ENCODE measurements around the gene TIMM13.

The TIMM13 gene

DNA sequence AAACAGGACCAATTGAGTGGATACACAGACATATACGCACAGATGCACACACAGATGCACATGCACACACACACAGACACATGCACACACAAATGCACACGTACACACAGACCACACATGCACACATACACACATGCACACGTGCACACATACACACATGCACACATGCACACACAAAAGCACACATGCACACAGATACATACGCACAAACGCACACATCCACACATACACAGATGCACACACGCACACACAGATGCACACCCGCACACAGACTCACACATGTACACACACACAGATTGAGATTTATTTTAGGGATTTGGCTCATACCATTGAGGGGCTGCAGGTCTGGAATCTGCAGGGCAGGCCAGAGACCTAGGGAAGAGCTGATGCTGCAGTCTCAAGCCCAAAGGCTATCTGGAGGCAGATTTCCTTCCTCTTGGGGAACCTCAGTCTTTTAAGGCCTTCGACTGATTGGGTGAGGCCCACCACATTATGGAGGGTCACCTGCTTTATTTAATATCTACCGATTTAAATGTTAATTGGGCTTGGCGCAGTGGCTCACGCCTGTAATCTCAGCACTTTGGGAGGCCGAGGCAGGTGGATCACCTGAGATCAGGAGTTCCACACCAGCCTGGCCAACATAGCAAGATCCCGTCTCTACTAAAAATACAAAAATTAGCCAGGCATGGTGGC lies 44.7 kb downstream of the TIMM13 start:
- ChIA-PET CTCF (interaction anchor here (1.3 to 1.5 kb wide), 2 partner anchors 10 to 17 kb away, joined by 4 to 5 read pairs; no protein-coding TSS in a partner anchor), POLR2A (no interaction called here)
- no peak overlapping the region for H3K4me3 ChIP-seq (ENCODE audit: low read depth, low read length)
- TF ChIP-seq, protein P1, sequence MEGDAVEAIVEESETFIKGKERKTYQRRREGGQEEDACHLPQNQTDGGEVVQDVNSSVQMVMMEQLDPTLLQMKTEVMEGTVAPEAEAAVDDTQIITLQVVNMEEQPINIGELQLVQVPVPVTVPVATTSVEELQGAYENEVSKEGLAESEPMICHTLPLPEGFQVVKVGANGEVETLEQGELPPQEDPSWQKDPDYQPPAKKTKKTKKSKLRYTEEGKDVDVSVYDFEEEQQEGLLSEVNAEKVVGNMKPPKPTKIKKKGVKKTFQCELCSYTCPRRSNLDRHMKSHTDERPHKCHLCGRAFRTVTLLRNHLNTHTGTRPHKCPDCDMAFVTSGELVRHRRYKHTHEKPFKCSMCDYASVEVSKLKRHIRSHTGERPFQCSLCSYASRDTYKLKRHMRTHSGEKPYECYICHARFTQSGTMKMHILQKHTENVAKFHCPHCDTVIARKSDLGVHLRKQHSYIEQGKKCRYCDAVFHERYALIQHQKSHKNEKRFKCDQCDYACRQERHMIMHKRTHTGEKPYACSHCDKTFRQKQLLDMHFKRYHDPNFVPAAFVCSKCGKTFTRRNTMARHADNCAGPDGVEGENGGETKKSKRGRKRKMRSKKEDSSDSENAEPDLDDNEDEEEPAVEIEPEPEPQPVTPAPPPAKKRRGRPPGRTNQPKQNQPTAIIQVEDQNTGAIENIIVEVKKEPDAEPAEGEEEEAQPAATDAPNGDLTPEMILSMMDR (IDR thresholded peaks at IDR 0.05; ENCODE audit: insufficient read depth, low read length, missing control alignments): no peak
- no peak for DNase-seq (ENCODE audit: low read depth, low spot score)

DNA sequence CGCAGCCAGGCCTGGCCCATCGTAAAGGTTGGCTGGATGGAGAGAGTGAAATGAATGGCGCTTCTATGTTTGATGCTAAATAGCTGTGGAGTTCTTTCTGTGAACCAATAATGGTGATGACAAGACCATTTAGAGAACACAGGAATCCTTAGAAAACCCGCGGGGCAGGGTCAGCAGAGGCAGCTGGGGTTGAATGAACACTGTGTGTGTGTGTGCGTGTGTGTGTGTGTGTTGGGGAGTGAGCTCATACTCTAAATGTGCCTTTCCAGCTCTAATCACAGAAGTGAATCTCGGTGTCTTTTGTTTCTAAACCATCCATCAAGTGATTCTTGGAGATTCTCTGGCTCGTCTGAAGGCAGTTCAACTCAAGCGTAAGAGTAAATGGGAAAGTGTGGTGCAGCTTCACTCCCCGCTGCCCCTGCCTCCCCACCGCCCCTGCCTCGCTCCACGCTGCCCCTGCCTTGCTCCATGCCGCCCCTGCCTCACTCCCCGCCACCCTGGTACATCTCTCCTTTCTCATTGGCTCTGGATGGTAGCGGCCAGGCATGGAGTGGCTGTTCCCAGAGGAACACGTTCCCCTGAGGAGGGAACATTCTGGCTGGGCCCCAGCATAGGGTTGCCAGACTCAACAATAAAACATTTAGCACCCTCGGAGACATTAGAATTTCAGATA lies 46.1 kb downstream of the TIMM13 start:
- POLR2A ChIA-PET: no interaction called here
- TF ChIP-seq, protein P1 (IDR thresholded peaks at IDR 0.05; ENCODE audit: insufficient read depth, low read length, missing control alignments): no peak
- CTCF ChIA-PET: interaction anchor here (0.8 to 1.3 kb wide), 2 partner anchors 11 to 12 kb away, joined by 3 to 4 read pairs; no protein-coding TSS in a partner anchor
- DNase-seq (ENCODE audit: low read depth, low spot score): no peak
- no peak overlapping the region for H3K4me3 ChIP-seq (ENCODE audit: low read depth, low read length)

DNA sequence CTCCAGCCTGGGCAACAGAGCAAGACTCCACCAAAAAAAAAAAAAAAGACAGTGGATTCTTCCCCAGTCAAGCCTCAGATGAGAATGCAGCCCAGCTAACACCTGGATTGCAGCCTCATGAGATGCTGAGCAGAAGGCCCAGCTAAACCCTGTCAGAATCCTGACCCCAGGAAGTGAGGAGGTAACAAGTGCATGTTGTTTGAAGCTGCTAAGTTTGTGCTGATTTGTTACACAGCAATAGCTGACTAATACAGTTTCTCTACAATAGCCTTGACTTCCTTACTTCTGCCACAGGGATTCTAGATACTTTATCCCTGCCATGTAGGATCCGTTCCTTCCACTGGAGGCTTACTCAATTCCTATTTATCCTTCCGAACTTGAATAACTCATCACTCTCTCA lies 46.8 kb downstream of the TIMM13 start:
- ChIA-PET POLR2A (no interaction called here), CTCF (interaction anchor here (0.8 to 1.3 kb wide), 2 partner anchors 12 to 13 kb away, joined by 3 to 4 read pairs; no protein-coding TSS in a partner anchor)
- H3K4me3 ChIP-seq (ENCODE audit: low read depth, low read length): no peak overlapping the region
- TF ChIP-seq, protein P1 (IDR thresholded peaks at IDR 0.05; ENCODE audit: insufficient read depth, low read length, missing control alignments): no peak
- no peak for DNase-seq (ENCODE audit: low read depth, low spot score)

DNA sequence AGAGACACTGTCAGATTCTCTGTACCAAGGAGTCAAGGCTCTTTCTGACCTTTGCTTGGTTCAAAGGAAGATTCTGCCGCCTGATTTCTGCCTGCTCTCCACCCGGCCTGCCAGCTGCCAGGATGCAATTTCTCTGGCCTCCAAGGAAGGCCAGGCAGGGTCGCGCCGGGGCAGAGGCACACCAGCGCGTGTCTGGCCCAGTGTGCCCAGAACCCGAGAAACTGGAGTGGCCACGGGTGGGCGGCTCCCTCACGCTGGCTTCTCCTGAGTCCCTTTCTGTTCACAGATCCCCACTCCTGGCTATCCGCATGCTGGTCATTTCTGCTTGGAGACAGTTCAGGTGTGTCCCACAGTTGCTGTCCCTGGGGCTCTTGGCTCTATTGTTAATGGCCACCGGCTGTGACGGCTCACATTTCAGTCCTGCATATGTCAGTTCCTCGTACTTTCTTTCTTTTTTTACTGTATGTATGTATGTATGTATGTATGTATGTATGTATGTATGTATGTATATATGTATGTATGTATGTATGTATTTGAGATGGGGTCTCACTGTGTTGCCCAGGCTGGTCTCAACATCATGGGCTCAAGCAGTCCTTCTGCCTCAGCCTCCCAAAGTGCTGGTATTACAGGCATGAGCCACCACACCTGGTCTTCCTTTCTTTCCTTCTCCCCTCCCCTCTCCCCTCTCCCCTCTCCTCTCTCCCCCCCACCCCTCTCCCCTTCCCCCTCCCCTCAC lies 50.4 kb downstream of the TIMM13 start:
- no peak overlapping the region for H3K4me3 ChIP-seq (ENCODE audit: low read depth, low read length)
- TF ChIP-seq, protein P1 (IDR thresholded peaks at IDR 0.05; ENCODE audit: insufficient read depth, low read length, missing control alignments): no peak
- ChIA-PET CTCF (no interaction called here), POLR2A (no interaction called here)
- no peak for DNase-seq (ENCODE audit: low read depth, low spot score)

All from AG04449 (cell line).